PC-9 (cell line): ENCODE results near the gene FRRS1. TPM values are rescaled to one million over a fixed set of nuclear protein-coding genes. Genes with fewer than 3 reads are reported as not detected.

Experiments used
- BruUV-seq: library from RNA; stranded (reverse); fragments of 400-500 nt; replicated peaks from 2 replicates; lab custom pipeline; 2021; lab: Mats Ljungman, UMichigan
- CTCF ChIA-PET: fragments of 300-600 bp; sonication (Branson Sonifier 250); formaldehyde crosslinking; loops from one replicate; lab custom pipeline; 2022; ENCODE audit warnings: antibody characterized with exemption; lab: Charles Lee
- POLR2A ChIA-PET: fragments of 300-600 bp; sonication (Branson Sonifier 250); formaldehyde crosslinking; loops from one replicate; lab custom pipeline; 2022; ENCODE audit warnings: antibody characterized with exemption; ENCODE audit not compliant: unreplicated experiment; lab: Charles Lee
- DNase-seq, 2 experiments: peaks; one replicate each; pipeline versions ENCODE4 v3.0.0 to v3.0.0-alpha.2; 2015 to 2022; ENCODE audit warnings: mixed read lengths in 1 of 2
- H2AFZ ChIP-seq: fragments of 200-600 bp; sonication (generic); 2 replicates; pipeline ENCODE4 v1.8.1; 2017; ENCODE audit warnings: antibody characterized with exemption
- H3F3A ChIP-seq: fragments of 200-600 bp; sonication (generic); 2 replicates; pipeline ENCODE4 v1.8.1; 2017; ENCODE audit warnings: antibody characterized with exemption, mild to moderate bottlenecking, low read depth; ENCODE audit not compliant: insufficient read depth
- H3K27ac ChIP-seq: fragments of 200-600 bp; sonication (generic); 2 replicates; pipeline ENCODE4 v1.6.1; 2016; ENCODE audit warnings: mixed run types
- H3K27me3 ChIP-seq: fragments of 200-600 bp; sonication (generic); 2 replicates; pipeline ENCODE4 v1.6.1; 2016; ENCODE audit warnings: low read depth, mixed run types; ENCODE audit not compliant: insufficient read depth
- H3K36me3 ChIP-seq: fragments of 200-600 bp; sonication (generic); 2 replicates; pipeline ENCODE4 v1.6.1; 2016; ENCODE audit warnings: low read depth, mixed run types
- H3K4me1 ChIP-seq: fragments of 200-600 bp; sonication (generic); replicated peaks from 2 replicates; pipeline ENCODE4 v1.6.1; 2016; ENCODE audit warnings: mixed run types; ENCODE audit not compliant: insufficient read depth
- H3K4me2 ChIP-seq: fragments of 200-600 bp; sonication (generic); 2 replicates; pipeline ENCODE4 v1.6.1; 2017; ENCODE audit warnings: mixed run types
- H3K4me3 ChIP-seq: fragments of 200-600 bp; sonication (generic); 2 replicates; pipeline ENCODE4 v1.6.1; 2016; ENCODE audit warnings: mixed run types
- H3K79me2 ChIP-seq: fragments of 200-600 bp; sonication (generic); 2 replicates; pipeline ENCODE4 v1.6.1; 2017; ENCODE audit warnings: low read depth, mixed run types
- H3K9me2 ChIP-seq: fragments of 200-600 bp; sonication (generic); 2 replicates; pipeline ENCODE4 v1.8.1; 2017; ENCODE audit warnings: mild to moderate bottlenecking; ENCODE audit not compliant: insufficient read depth
- H3K9me3 ChIP-seq: fragments of 200-600 bp; sonication (generic); 2 replicates; pipeline ENCODE4 v1.8.1; 2016; ENCODE audit warnings: low read depth; ENCODE audit not compliant: insufficient read depth
- H4K20me1 ChIP-seq: fragments of 200-600 bp; sonication (generic); 2 replicates; pipeline ENCODE4 v1.8.1; 2017; ENCODE audit not compliant: insufficient read depth
- EZH2 ChIP-seq: fragments of 200-600 bp; sonication (generic); IDR thresholded peaks from 2 replicates; pipeline ENCODE4 v1.8.0; 2017; ENCODE audit warnings: antibody characterized with exemption, low read depth
- intact Hi-C: fragments of 100-400 bp; cut with micrococcal nuclease; formaldehyde crosslinking; loops from one replicate; pipeline ENCODE4 v1.10.0; 2022; ENCODE audit not compliant: unreplicated experiment
- total RNA-seq: library from RNA; stranded (reverse); gene quantifications from 2 replicates; pipeline ENCODE4 v1.2.3, GENCODE V29; 2021
- TF ChIP-seq, protein P1 (sequence below): fragments of 200-600 bp; sonication (generic); conservative IDR thresholded peaks from 2 replicates; pipeline ENCODE4 v1.6.1; 2017; ENCODE audit warnings: mixed run types, antibody characterized with exemption, mild to moderate bottlenecking, moderate library complexity

Gene FRRS1
- total RNA-seq, 1 experiment from 2014 or later, result 7.3 TPM

- DNase-seq, result peak; percentile 9 to 47
- POLR2A ChIA-PET, result no interaction called here
- no peaks in the 10 kb centered on the region for H3F3A ChIP-seq
- H4K20me1 ChIP-seq, result no peaks in the 10 kb centered on the region
- no peaks in the 10 kb centered on the region for H3K27me3 ChIP-seq
- no peaks in the 10 kb centered on the region for H3K9me2 ChIP-seq
- H3K36me3 ChIP-seq, result no peaks in the 10 kb centered on the region
- no peak overlapping the region for H2AFZ ChIP-seq
- no TSS peak for BruUV-seq
- H3K4me3 ChIP-seq, result no peak overlapping the region
- TF ChIP-seq, protein P1, sequence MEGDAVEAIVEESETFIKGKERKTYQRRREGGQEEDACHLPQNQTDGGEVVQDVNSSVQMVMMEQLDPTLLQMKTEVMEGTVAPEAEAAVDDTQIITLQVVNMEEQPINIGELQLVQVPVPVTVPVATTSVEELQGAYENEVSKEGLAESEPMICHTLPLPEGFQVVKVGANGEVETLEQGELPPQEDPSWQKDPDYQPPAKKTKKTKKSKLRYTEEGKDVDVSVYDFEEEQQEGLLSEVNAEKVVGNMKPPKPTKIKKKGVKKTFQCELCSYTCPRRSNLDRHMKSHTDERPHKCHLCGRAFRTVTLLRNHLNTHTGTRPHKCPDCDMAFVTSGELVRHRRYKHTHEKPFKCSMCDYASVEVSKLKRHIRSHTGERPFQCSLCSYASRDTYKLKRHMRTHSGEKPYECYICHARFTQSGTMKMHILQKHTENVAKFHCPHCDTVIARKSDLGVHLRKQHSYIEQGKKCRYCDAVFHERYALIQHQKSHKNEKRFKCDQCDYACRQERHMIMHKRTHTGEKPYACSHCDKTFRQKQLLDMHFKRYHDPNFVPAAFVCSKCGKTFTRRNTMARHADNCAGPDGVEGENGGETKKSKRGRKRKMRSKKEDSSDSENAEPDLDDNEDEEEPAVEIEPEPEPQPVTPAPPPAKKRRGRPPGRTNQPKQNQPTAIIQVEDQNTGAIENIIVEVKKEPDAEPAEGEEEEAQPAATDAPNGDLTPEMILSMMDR, result peak; percentile 70
- no peak for TF ChIP-seq EZH2
- no peaks in the 10 kb centered on the region for H3K9me3 ChIP-seq
- H3K27ac ChIP-seq, result no peak overlapping the region
- H3K4me1 ChIP-seq, result no peaks in the 10 kb centered on the region
- intact Hi-C loops, result no loop called here
- no peak overlapping the region for H3K4me2 ChIP-seq
- no peaks in the 10 kb centered on the region for H3K79me2 ChIP-seq
- CTCF ChIA-PET, result no interaction called here
Measured at GRCh38 chr1:99737016-99737415, 29.4 kb downstream of the FRRS1 start.

- Histone ChIP-seq H3K9me3 (no peaks in the 10 kb centered on the region), H4K20me1 (no peaks in the 10 kb centered on the region), H2AFZ (no peak overlapping the region), H3K9me2 (no peaks in the 10 kb centered on the region), H3K36me3 (no peaks in the 10 kb centered on the region), H3K27me3 (no peaks in the 10 kb centered on the region), H3K27ac (no peak overlapping the region), H3K79me2 (no peaks in the 10 kb centered on the region), H3K4me1 (no peaks in the 10 kb centered on the region), H3F3A (no peaks in the 10 kb centered on the region), H3K4me3 (no peak overlapping the region), H3K4me2 (no peak overlapping the region)
- ChIA-PET CTCF (no interaction called here), POLR2A (no interaction called here)
- intact Hi-C loops, result no loop called here
- TF ChIP-seq, protein P1, result no peak
- no peak for TF ChIP-seq EZH2
- DNase-seq, result no peak
- BruUV-seq, result no TSS peak
Measured at GRCh38 chr1:99735852-99736251, 30.6 kb downstream of the FRRS1 start.

DNA sequence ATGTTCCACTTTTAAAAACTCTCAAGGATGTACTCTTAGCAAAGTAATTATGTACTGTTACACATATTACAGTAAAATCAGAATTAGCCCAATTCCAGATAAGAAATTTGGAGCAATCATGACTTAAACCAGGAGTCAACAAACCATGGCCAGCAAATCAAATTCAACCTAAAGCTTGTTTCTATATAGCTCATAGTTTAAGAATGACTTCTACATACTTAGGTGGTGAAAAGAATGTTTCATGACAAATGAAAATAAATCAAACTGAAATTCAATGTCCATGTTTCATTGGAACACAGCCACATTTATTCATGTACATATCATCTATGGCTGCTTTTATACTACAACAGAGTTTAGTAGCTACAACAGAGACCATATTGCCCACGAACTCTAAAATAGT is 35.1 kb downstream of the FRRS1 start:
- Histone ChIP-seq H3K4me2 (no peak overlapping the region), H3K27me3 (no peaks in the 10 kb centered on the region), H3K9me2 (no peaks in the 10 kb centered on the region), H3K9me3 (no peaks in the 10 kb centered on the region), H3K36me3 (no peaks in the 10 kb centered on the region), H2AFZ (no peak overlapping the region), H4K20me1 (no peaks in the 10 kb centered on the region), H3F3A (no peaks in the 10 kb centered on the region), H3K27ac (no peak overlapping the region), H3K4me3 (no peak overlapping the region), H3K4me1 (no peaks in the 10 kb centered on the region), H3K79me2 (no peaks in the 10 kb centered on the region)
- DNase-seq, result no peak
- no TSS peak for BruUV-seq
- POLR2A ChIA-PET, result no interaction called here
- TF ChIP-seq, protein P1, result no peak
- TF ChIP-seq EZH2, result no peak
- CTCF ChIA-PET, result interaction anchor here (0.5 kb wide), 1 partner anchor 298 kb away, joined by 4 read pairs; no protein-coding TSS in a partner anchor
- intact Hi-C loops, result no loop called here
